ENCODE measurements around the gene DLGAP4.

The DLGAP4 gene

DNA sequence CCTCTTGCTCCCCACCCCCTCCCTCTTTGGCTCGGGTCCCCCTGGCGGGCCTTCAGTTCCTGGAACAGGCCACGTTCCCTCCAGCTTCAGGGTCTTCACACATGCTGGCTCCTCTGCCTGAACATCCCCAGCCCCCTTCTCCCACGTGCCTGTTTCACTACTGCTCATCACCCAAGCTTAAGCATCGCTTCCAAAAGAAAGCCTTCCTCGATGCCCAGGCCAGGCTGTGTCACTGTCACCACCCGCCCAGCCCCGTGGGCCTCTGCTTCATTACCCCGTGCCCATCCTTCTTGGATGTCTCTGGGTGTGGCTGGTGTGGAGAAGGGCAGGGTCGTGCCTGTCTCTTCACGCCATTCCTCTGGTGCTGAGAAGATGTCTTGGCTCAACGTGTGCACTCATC is 2.8 kb downstream of the DLGAP4 start:
- no peak for DNase-seq (ENCODE audit: low read depth, low spot score)

DNA sequence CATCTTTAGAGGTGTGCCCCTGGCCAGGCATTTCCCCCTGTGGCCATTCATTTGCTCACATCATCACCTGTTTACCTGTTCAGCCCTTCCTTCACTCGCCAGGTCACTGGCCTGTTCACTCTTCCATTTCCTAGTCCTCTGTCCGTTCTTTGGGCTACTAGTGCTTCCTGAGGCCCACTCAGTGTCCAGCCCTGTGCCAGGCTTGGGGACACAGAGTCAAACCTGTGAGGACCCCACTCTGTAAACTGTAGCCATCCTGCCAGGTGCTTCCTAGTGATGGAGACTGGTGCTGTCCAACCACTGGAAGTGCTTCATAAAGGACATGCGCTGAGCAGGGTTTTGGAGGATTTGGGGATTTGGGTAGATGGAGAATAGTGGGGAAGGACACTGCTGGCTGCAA is 3.5 kb downstream of the DLGAP4 start:
- no peak for DNase-seq (ENCODE audit: low read depth, low spot score)

GRCh38 chr20:36310215-36310981 is 4.3 kb downstream of the DLGAP4 start:
- no peak for DNase-seq (ENCODE audit: low read depth, low spot score)

DNA sequence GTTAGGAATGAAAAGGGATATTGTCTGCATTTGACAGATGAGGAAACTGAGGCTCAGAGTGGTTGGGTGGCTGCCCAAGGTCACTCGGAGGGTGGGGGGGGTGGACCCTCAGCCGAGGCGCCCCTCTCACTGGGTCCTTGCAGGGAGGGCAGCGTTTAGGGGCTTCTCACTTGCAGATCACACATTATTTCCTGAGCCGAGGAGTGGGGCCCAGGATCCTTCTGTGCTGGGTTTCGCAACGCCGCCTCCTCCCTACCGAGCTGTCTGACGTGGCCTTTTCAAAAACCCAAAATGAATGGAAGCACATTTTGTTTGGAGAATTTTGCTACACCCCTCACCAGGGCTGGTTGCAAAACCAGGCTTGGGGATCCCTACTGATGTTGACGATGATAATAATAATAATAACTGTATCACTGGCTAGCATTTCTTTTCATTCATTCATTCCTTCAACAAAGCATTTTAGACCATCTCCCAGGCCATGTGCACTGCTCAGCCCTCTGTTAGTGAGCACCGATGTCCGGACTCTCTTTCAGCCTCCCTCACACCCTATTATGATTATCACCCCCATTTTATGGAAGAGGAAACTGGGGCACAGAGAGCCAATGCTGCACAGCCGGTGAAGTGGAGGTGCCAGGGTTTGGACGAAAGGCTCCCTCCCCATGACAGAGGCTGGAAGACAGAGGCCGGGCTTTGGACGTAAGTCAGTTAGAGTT is 5.2 kb downstream of the DLGAP4 start:
- DNase-seq (ENCODE audit: low read depth, low spot score): no peak

- no peak for DNase-seq (ENCODE audit: low read depth, low spot score)
These were observed 6.0 kb downstream of the DLGAP4 start for GRCh38 chr20:36311854-36312723.

- DNase-seq (ENCODE audit: low read depth, low spot score): no peak
These were observed 6.7 kb downstream of the DLGAP4 start for GRCh38 chr20:36312724-36313441.

DNA sequence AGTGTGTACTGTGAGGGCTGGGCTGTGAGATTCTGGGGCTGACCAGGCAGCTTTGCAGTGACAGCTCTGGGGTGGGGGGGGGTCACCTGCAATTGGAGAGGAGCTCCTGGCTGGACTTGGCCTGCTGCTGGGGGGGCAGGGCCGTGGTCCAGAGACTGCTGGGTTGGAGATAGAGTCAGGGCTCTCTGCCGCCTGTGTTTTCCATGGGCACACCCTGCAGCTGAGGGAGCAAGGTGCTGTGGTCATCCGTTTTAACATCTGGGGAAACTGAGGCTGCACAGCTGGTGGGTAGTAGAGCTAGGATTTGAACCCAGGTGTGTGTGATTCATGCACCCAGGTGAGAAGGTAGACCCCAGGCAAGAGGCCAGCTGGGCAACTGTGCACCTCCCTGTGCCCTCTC is 7.3 kb downstream of the DLGAP4 start:
- no peak for DNase-seq (ENCODE audit: low read depth, low spot score)

DNA sequence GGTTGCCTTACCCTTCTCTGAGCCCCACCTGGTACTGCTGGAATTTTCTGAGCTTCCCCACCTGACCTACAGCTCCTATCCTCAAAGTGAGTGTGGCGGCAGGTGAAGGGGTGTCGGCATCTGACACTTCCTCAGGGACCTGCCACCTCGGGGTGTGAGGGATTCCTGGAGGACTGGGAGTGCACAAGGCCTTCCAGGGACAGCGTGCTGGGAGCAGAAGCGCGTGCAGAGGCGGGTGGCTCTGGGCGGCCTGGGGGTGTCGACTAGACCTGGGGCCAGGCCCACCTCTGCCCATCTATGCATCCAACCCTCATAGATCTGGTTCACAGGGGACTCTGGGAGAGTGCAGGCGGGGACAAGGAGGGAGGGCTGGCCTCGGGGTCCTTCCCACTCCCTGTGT is 7.8 kb downstream of the DLGAP4 start:
- DNase-seq (ENCODE audit: low read depth, low spot score): no peak

DNA sequence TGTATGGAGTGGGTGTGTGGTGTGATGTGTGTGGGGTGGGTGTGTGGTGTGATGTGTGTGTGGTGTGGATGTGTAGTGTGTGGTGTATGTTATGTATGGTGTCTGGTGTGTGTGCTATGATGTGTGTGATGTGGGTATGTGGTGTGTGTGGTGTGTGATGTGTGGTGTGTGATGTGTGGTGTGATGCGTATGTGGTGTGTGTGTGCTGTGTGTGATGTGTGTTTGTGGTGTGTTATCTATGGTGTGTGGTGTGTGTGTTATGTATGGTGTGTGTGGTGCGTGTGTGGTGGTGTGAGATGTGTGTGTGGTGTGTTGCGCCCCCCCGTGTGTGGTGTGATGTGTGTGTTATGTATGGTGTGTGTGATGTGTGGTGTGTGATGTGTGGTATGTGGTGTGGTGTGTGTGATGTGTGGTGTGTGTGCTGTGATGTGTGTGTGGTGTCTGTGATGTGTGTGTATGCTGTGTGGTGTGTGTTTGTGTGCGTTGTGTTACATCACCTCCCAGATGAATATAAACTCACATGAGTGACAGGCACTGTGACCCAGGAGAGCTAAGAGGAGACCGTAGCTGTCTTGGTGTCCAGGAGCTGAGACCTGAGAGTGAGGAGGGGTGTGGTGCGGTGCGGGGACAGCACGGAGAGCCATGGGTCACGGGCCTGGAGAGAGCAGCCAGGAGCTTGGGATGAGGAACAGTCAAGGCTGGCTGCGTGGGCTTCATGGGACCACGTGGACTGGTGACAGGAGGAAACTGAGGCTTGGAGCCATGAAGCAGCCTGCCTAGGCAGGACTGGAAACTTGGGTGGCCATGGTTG is 8.8 kb downstream of the DLGAP4 start:
- no peak for DNase-seq (ENCODE audit: low read depth, low spot score)

GRCh38 chr20:36315545-36316351 is 9.6 kb downstream of the DLGAP4 start:
- DNase-seq (ENCODE audit: low read depth, low spot score): no peak

- DNase-seq (ENCODE audit: low read depth, low spot score): no peak
These were observed 11.5 kb downstream of the DLGAP4 start for GRCh38 chr20:36317675-36318074.

DNA sequence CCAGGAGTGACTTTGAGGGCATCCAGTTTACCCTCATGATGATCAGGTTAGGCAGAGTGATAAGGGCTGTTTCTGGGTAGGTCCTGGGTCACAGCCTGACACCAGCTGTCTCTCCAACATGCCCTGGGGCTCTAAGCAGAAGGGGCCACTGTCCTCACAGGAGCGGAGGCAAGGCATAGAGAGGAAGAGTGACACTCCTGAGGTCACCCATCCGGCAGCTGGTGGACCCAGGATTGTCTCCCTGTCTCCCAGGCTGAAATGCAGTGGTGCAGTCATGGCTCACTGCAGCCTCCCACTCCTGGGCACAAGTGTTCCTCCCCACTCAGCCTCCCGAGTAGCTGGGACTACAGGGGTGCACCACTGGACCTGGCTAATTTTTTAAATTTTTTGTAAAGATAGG is 12.0 kb downstream of the DLGAP4 start:
- no peak for DNase-seq (ENCODE audit: low read depth, low spot score)

DNA sequence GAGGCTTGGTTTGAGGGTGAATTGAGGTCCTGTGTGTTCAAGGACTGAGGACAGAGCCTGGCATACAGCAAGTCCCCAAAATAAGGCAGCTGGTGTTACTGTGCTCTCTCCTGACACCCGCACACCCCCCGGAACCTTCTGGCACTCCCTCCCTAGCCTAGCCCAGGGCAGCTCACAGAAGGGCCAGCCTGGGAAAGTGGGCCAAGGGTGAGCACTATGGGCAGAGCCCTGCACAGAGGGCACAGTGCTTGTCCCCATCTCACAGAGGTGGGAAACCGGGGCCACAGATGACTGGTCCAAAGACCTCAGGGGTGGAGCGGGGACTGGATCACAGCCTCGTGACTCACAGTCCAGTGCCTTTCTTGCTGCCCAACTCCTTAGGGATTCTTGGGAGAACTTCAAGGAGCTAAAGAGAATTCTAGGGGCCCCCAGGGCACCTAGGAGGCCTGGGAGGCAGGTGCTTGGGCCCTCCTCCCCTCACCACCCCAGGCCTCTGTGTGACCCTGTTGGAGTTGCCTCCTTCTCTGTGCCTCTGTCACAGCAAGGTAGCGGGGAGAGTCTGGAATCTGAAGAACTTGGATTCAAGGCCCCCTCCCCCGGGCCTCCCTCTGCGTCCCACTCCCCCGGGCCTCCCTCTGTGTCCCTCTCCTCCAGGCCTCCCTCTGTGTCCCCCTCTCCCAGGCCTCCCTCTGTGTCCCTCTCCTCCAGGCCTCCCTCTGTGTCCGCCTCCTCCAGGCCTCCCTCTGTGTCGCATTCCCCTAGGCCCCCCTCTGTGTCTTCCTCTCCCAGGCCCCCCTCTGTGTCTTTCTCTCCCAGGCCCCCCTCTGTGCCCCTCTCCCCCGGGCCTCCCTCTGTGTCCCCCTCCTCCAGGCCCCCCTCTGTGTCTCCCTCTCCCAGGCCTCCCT is 13.5 kb downstream of the DLGAP4 start:
- DNase-seq (ENCODE audit: low read depth, low spot score): no peak

- DNase-seq (ENCODE audit: low read depth, low spot score): no peak
These were observed 14.2 kb downstream of the DLGAP4 start for GRCh38 chr20:36320261-36320897.

GRCh38 chr20:36320898-36321695 is 15.0 kb downstream of the DLGAP4 start:
- no peak for DNase-seq (ENCODE audit: low read depth, low spot score)

DNA sequence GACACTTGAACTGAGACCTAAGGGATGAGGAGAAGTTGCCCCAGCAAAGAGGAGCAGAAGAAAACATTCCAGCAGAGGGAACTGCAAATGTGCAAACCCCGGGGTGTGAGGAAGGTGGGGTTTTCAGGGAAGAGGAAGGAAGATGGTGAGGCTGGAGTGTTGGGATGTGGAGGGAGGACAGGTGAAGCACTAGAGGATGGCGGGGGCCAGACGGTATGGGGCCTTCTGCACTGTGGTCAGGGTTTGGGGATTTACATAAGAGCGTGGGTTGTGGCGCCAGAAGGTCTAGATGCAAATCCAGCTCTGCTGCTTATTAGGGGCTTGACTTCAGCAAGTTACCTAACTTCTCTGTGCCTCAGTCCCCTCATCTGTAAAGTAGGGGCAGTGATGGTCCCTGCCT is 16.0 kb downstream of the DLGAP4 start:
- no peak for DNase-seq (ENCODE audit: low read depth, low spot score)

GRCh38 chr20:36330091-36330490 is 24.0 kb downstream of the DLGAP4 start:
- no peak for DNase-seq (ENCODE audit: low read depth, low spot score)

DNA sequence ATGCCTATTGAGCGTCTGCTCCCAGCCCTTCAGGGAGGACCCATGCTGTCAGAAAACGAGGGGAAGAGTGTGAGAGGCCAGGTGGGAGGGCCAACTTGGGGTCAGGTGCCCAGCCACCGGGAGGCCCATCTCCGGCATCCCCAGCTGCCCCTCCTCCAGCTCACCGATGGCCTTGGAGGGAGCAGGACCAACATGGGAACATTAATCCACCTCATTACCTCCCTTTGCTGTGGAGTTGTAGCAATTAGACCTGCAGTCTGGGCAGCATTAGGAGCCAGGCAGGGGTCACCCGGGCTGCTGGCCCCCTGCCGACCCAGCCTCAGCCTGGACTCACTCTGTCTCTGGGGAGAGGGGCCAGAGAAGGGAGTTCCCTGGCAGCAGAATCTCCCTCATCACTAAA is 25.1 kb downstream of the DLGAP4 start:
- no peak for DNase-seq (ENCODE audit: low read depth, low spot score)
